SK-N-SH treated with all-trans-retinoic acid at 6 μM for 48 hours (cell line): ENCODE data around the gene GINS1.

ENCODE experiments used
- ATAC-seq: fragments of 200-7000 bp; cut with Tn5 transposase; 3 replicates; pipeline ENCODE4 v1.9.1; 2020; ENCODE audit warnings: mild to moderate bottlenecking, moderate library complexity
- ARNTL ChIP-seq: fragments of 450-650 bp; formaldehyde crosslinking; IDR thresholded peaks from 2 replicates; pipeline ENCODE4 v1.5.0; 2020; ENCODE audit warnings: low read depth, mild to moderate bottlenecking, moderate library complexity, borderline replicate concordance
- BACH2 ChIP-seq: fragments of 250-450 bp; sonication (Bioruptor Pico); IDR thresholded peaks from 2 replicates; pipeline ENCODE4 v1.9.0; 2021; ENCODE audit warnings: mild to moderate bottlenecking, borderline replicate concordance
- CSDC2 ChIP-seq: fragments of 250-450 bp; sonication (Bioruptor Pico); IDR thresholded peaks from 2 replicates; pipeline ENCODE4 v1.5.0; 2020; ENCODE audit warnings: mild to moderate bottlenecking, moderate library complexity
- CSRNP3 ChIP-seq: fragments of 250-450 bp; sonication (Bioruptor Pico); IDR thresholded peaks from 2 replicates; pipeline ENCODE4 v1.5.1; 2021; ENCODE audit warnings: mild to moderate bottlenecking, moderate library complexity
- ESRRG ChIP-seq: fragments of 250-450 bp; sonication (Bioruptor Pico); IDR thresholded peaks from 2 replicates; pipeline ENCODE4 v1.6.1; 2021; ENCODE audit warnings: mild to moderate bottlenecking
- GLIS3 ChIP-seq: fragments of 250-450 bp; sonication (Bioruptor Pico); IDR thresholded peaks from 2 replicates; pipeline ENCODE4 v1.5.0; 2020; ENCODE audit warnings: mild to moderate bottlenecking, moderate library complexity
- ISL1 ChIP-seq: fragments of 250-450 bp; sonication (Bioruptor Pico); IDR thresholded peaks from 2 replicates; pipeline ENCODE4 v2.1.2; 2022; ENCODE audit warnings: mild to moderate bottlenecking, moderate library complexity
- OSR1 ChIP-seq: fragments of 250-450 bp; sonication (Bioruptor Pico); IDR thresholded peaks from 2 replicates; pipeline ENCODE4 v1.8.0; 2022; ENCODE audit warnings: moderate library complexity, mild to moderate bottlenecking, inconsistent platforms
- PATZ1 ChIP-seq: fragments of 250-450 bp; sonication (Bioruptor Pico); IDR thresholded peaks from 2 replicates; pipeline ENCODE4 v1.8.0; 2020; ENCODE audit warnings: mild to moderate bottlenecking, moderate library complexity, borderline replicate concordance
- POU6F1 ChIP-seq: fragments of 250-450 bp; sonication (Bioruptor Pico); IDR thresholded peaks from 2 replicates; pipeline ENCODE4 v1.8.0; 2021; ENCODE audit warnings: low read depth, mild to moderate bottlenecking, moderate library complexity, borderline replicate concordance
- PPARA ChIP-seq: fragments of 250-450 bp; sonication (Bioruptor Pico); IDR thresholded peaks from 2 replicates; pipeline ENCODE4 v1.5.0; 2020; ENCODE audit warnings: mild to moderate bottlenecking, borderline replicate concordance
- RARB ChIP-seq: fragments of 250-450 bp; sonication (Bioruptor Pico); IDR thresholded peaks from 2 replicates; pipeline ENCODE4 v1.8.0; 2021; ENCODE audit warnings: mild to moderate bottlenecking, moderate library complexity
- SNAI2 ChIP-seq: fragments of 250-450 bp; sonication (Bioruptor Pico); IDR thresholded peaks from 2 replicates; pipeline ENCODE4 v1.5.0; 2020; ENCODE audit warnings: mild to moderate bottlenecking, moderate library complexity
- TCF4 ChIP-seq: fragments of 250-450 bp; sonication (Bioruptor Pico); IDR thresholded peaks from 2 replicates; pipeline ENCODE4 v1.8.0; 2021; ENCODE audit warnings: mild to moderate bottlenecking, moderate library complexity, borderline replicate concordance
- TOX ChIP-seq: fragments of 250-450 bp; sonication (Bioruptor Pico); IDR thresholded peaks from 2 replicates; pipeline ENCODE4 v1.8.0; 2021; ENCODE audit warnings: mild to moderate bottlenecking, moderate library complexity, borderline replicate concordance
- ZC3H10 ChIP-seq: fragments of 250-450 bp; sonication (Bioruptor Pico); IDR thresholded peaks from 2 replicates; pipeline ENCODE4 v1.5.1; 2021; ENCODE audit warnings: mild to moderate bottlenecking, moderate library complexity
- ZFP3 ChIP-seq: fragments of 250-450 bp; sonication (Bioruptor Pico); IDR thresholded peaks from 2 replicates; pipeline ENCODE4 v1.5.0; 2020; ENCODE audit warnings: mild to moderate bottlenecking, moderate library complexity
- ZFP30 ChIP-seq: fragments of 450-650 bp; formaldehyde crosslinking; IDR thresholded peaks from 2 replicates; pipeline ENCODE4 v1.5.0; 2022; ENCODE audit warnings: mild to moderate bottlenecking, moderate library complexity
- ZNF70 ChIP-seq: fragments of 450-650 bp; formaldehyde crosslinking; IDR thresholded peaks from 2 replicates; pipeline ENCODE4 v1.5.0; 2020; ENCODE audit warnings: mild to moderate bottlenecking, moderate library complexity
- ZNF8 ChIP-seq: fragments of 450-650 bp; formaldehyde crosslinking; IDR thresholded peaks from 2 replicates; pipeline ENCODE4 v1.5.0; 2020; ENCODE audit warnings: mild to moderate bottlenecking, moderate library complexity
- TF ChIP-seq, protein P1 (sequence below): fragments of 250-450 bp; sonication (Bioruptor Pico); IDR thresholded peaks from 2 replicates; pipeline ENCODE4 v1.5.0; 2020; ENCODE audit warnings: mild to moderate bottlenecking, moderate library complexity
- TF ChIP-seq, protein P2 (sequence below): fragments of 250-450 bp; sonication (Bioruptor Pico); IDR thresholded peaks from 2 replicates; pipeline ENCODE4 v1.5.1; 2020; ENCODE audit warnings: low read depth, mild to moderate bottlenecking, moderate library complexity

The GINS1 gene

DNA sequence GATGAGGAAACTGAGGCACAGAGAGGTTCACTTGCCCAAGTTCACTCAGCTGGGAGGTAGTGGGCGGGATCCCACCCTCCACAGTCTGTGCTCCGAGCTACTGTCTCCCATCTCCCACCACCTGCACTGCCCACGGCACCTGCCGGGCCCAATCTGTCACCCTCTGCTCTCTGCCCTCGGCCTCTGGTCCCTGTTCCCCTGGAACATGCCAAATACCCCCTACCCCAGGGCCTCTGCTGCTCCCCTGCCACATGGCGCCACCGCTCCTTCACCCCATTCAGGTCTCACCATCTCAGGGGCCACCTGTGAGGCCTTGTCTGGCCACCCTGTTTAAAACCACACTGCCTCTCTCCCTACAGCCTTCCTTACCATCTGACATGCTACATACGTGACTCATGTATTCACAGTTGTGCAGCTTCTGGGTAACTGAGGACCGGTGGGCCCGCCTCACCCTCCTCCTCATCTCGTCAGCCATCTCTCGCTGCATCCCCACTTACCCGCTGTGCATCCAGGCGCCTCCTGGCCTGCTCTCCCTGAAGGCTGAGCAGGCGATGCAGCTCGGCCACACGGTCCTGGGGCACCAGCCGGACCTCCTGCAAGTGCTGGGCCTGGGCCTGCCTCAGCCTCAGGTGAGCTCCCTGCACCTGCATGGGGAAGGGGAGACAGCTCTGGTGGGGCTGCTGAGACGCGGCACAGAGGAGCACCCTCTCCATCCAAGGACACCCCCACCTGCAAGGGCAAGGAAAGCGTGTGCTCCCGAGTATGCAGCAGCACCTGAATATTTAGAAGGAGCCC, 50.6 kb downstream of the GINS1 start:
- ATAC-seq = no peak
- no peak for TF ChIP-seq RARB (CRISPR knock-in tag)
- TF ChIP-seq SNAI2 (CRISPR knock-in tag) = no peak
- no peak for TF ChIP-seq OSR1
- no peak for TF ChIP-seq ESRRG (CRISPR knock-in tag)

GRCh38 chr20:25459111-25459830, 51.8 kb downstream of the GINS1 start:
- ATAC-seq = no peak; the same call in 2 of the 3 replicates

GRCh38 chr20:25459916-25460535, 52.6 kb downstream of the GINS1 start:
- no peak for ATAC-seq
- TF ChIP-seq, protein P1, sequence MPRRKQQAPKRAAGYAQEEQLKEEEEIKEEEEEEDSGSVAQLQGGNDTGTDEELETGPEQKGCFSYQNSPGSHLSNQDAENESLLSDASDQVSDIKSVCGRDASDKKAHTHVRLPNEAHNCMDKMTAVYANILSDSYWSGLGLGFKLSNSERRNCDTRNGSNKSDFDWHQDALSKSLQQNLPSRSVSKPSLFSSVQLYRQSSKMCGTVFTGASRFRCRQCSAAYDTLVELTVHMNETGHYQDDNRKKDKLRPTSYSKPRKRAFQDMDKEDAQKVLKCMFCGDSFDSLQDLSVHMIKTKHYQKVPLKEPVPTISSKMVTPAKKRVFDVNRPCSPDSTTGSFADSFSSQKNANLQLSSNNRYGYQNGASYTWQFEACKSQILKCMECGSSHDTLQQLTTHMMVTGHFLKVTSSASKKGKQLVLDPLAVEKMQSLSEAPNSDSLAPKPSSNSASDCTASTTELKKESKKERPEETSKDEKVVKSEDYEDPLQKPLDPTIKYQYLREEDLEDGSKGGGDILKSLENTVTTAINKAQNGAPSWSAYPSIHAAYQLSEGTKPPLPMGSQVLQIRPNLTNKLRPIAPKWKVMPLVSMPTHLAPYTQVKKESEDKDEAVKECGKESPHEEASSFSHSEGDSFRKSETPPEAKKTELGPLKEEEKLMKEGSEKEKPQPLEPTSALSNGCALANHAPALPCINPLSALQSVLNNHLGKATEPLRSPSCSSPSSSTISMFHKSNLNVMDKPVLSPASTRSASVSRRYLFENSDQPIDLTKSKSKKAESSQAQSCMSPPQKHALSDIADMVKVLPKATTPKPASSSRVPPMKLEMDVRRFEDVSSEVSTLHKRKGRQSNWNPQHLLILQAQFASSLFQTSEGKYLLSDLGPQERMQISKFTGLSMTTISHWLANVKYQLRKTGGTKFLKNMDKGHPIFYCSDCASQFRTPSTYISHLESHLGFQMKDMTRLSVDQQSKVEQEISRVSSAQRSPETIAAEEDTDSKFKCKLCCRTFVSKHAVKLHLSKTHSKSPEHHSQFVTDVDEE (CRISPR knock-in tag) = no peak
- TF ChIP-seq ARNTL (CRISPR knock-in tag) = no peak
- TF ChIP-seq POU6F1 (CRISPR knock-in tag) = no peak
- TF ChIP-seq ZNF70 = no peak
- TF ChIP-seq ZC3H10 (CRISPR knock-in tag) = no peak
- no peak for TF ChIP-seq PATZ1
- no peak for TF ChIP-seq OSR1
- no peak for TF ChIP-seq ZFP30 (CRISPR knock-in tag)
- TF ChIP-seq GLIS3 = no peak
- TF ChIP-seq ISL1 (CRISPR knock-in tag) = no peak
- TF ChIP-seq RARB (CRISPR knock-in tag) = no peak
- TF ChIP-seq SNAI2 (CRISPR knock-in tag) = no peak
- no peak for TF ChIP-seq TOX (CRISPR knock-in tag)

More at GRCh38 chr20:25459111-25459830, 51.8 kb downstream of the GINS1 start:
- TF ChIP-seq TCF4 (CRISPR knock-in tag) (no peak), ZNF70 (no peak), ISL1 (CRISPR knock-in tag) (no peak), ARNTL (CRISPR knock-in tag) (no peak), ZFP3 (CRISPR knock-in tag) (no peak), PPARA (CRISPR knock-in tag) (no peak), ESRRG (CRISPR knock-in tag) (no peak), ZNF8 (CRISPR knock-in tag) (no peak), TOX (CRISPR knock-in tag) (no peak), CSRNP3 (CRISPR knock-in tag) (no peak), RARB (CRISPR knock-in tag) (no peak), BACH2 (no peak), CSDC2 (no peak), GLIS3 (no peak)
- TF ChIP-seq, protein P2, sequence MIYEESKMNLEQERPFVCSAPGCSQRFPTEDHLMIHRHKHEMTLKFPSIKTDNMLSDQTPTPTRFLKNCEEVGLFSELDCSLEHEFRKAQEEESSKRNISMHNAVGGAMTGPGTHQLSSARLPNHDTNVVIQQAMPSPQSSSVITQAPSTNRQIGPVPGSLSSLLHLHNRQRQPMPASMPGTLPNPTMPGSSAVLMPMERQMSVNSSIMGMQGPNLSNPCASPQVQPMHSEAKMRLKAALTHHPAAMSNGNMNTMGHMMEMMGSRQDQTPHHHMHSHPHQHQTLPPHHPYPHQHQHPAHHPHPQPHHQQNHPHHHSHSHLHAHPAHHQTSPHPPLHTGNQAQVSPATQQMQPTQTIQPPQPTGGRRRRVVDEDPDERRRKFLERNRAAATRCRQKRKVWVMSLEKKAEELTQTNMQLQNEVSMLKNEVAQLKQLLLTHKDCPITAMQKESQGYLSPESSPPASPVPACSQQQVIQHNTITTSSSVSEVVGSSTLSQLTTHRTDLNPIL (CRISPR knock-in tag) = no peak
- TF ChIP-seq, protein P1 (CRISPR knock-in tag) = no peak
